BLaER1 treated with 17β-estradiol and CSF1 and Interleukin-3, amounts not matched to agents 10 nM and 100 nM (cell line): Measurements from ENCODE around the gene ABHD8.

Source experiments
- H3K27ac ChIP-seq, 11 experiments: shearing (Covaris generic); formaldehyde crosslinking; 2 replicates each; pipeline ENCODE4 v1.8.1; 2022
- H3K27me3 ChIP-seq, 11 experiments: shearing (Covaris generic); formaldehyde crosslinking; 2 replicates each; pipeline ENCODE4 v1.8.1; 2022
- H3K36me3 ChIP-seq, 11 experiments: shearing (Covaris generic); formaldehyde crosslinking; 2 replicates each; pipeline ENCODE4 v1.8.1; 2022
- H3K4me1 ChIP-seq, 10 experiments: shearing (Covaris generic); formaldehyde crosslinking; 2 replicates each; pipeline ENCODE4 v1.8.1; 2022
- H3K4me2 ChIP-seq, 11 experiments: shearing (Covaris generic); formaldehyde crosslinking; 2 replicates each; pipeline ENCODE4 v1.8.1; 2022
- H3K4me3 ChIP-seq, 10 experiments: shearing (Covaris generic); formaldehyde crosslinking; 2 replicates each; pipeline ENCODE4 v1.8.1; 2022
- H3K9ac ChIP-seq, 11 experiments: shearing (Covaris generic); formaldehyde crosslinking; 2 replicates each; pipeline ENCODE4 v1.8.1; 2022
- H3K9me3 ChIP-seq, 11 experiments: shearing (Covaris generic); formaldehyde crosslinking; replicated peaks in 1 of 11; 2 replicates each; pipeline ENCODE4 v1.8.1; 2022
- H4K20me1 ChIP-seq, 11 experiments: shearing (Covaris generic); formaldehyde crosslinking; 2 replicates each; pipeline ENCODE4 v1.8.1; 2022
- Cebpa-rat ChIP-seq, 11 experiments: shearing (Covaris generic); IDR thresholded peaks; 2 replicates each; pipeline ENCODE4 v1.8.1; 2022

The ABHD8 gene

GRCh38 chr19:17341845-17342244 lies 38.6 kb upstream of the ABHD8 start:
- TF ChIP-seq Cebpa-rat (IDR thresholded peaks at IDR 0.05): no peak

GRCh38 chr19:17341386-17341785 lies 38.2 kb upstream of the ABHD8 start:
- Histone ChIP-seq H3K4me3 (no peak overlapping the region), H3K4me2 (0 out of 22 replicates have a peak overlapping the region, but pooled peaks of 1 of the 11 experiments have one; percentile 12), H3K27me3 (no peaks in the 10 kb centered on the region), H3K36me3 (peaks cover 8 to 41% (median 27%) of the 10 kb centered on the region in 11 experiments; a peak in 20 of 22 replicates), H4K20me1 (no peaks in the 10 kb centered on the region), H3K27ac (no peak overlapping the region), H3K9ac (peak overlapping the region in 3 of 11 experiments; percentile 0 to 22 (median 4); a peak in 1 of 22 replicates), H3K9me3 (no peaks in the 10 kb centered on the region), H3K4me1 (peaks cover 16 to 59% (median 24%) of the 10 kb centered on the region in 10 experiments)
- TF ChIP-seq Cebpa-rat (IDR thresholded peaks at IDR 0.05): no peak

More at GRCh38 chr19:17341845-17342244, 38.6 kb upstream of the ABHD8 start:
- no peak overlapping the region for H3K27ac ChIP-seq
- no peak overlapping the region for H3K4me3 ChIP-seq
- no peaks in the 10 kb centered on the region for H3K9me3 ChIP-seq
- peaks cover 21 to 64% (median 28%) of the 10 kb centered on the region in 10 experiments for H3K4me1 ChIP-seq
- H4K20me1 ChIP-seq: no peaks in the 10 kb centered on the region
- peaks cover 8 to 41% (median 27%) of the 10 kb centered on the region in 11 experiments; a peak in 20 of 22 replicates for H3K36me3 ChIP-seq
- no peak overlapping the region for H3K4me2 ChIP-seq
- H3K27me3 ChIP-seq: no peaks in the 10 kb centered on the region
- H3K9ac ChIP-seq: 0 out of 22 replicates have a peak overlapping the region, but pooled peaks of 1 of the 11 experiments have one; percentile 0

GRCh38 chr19:17340871-17341357 lies 37.7 kb upstream of the ABHD8 start:
- H3K4me1 ChIP-seq: peaks cover 17 to 58% (median 24%) of the 10 kb centered on the region in 10 experiments
- H3K27me3 ChIP-seq: no peaks in the 10 kb centered on the region
- no peak overlapping the region for H3K4me3 ChIP-seq
- no peak for TF ChIP-seq Cebpa-rat (IDR thresholded peaks at IDR 0.05)
- peaks cover 8 to 41% (median 27%) of the 10 kb centered on the region in 11 experiments; a peak in 20 of 22 replicates for H3K36me3 ChIP-seq
- H3K27ac ChIP-seq: no peak overlapping the region
- H3K4me2 ChIP-seq: 0 out of 22 replicates have a peak overlapping the region, but pooled peaks of 1 of the 11 experiments have one; percentile 12
- H3K9me3 ChIP-seq: no peaks in the 10 kb centered on the region
- 0 out of 22 replicates have a peak overlapping the region, but pooled peaks of 3 of the 11 experiments have one; percentile 0 to 22 (median 4) for H3K9ac ChIP-seq
- no peaks in the 10 kb centered on the region for H4K20me1 ChIP-seq

- peaks cover 8 to 41% (median 27%) of the 10 kb centered on the region in 11 experiments; a peak in 20 of 22 replicates for H3K36me3 ChIP-seq
- no peaks in the 10 kb centered on the region for H3K27me3 ChIP-seq
- H3K9ac ChIP-seq: no peak overlapping the region
- H3K4me3 ChIP-seq: no peak overlapping the region
- peaks cover 22 to 59% (median 29%) of the 10 kb centered on the region in 10 experiments for H3K4me1 ChIP-seq
- no peaks in the 10 kb centered on the region for H4K20me1 ChIP-seq
- peak overlapping the region in 2 of 11 experiments; percentile 12 to 47; a peak in 2 of 22 replicates for H3K4me2 ChIP-seq
- no peak overlapping the region for H3K27ac ChIP-seq
- H3K9me3 ChIP-seq: no peaks in the 10 kb centered on the region
- no peak for TF ChIP-seq Cebpa-rat (IDR thresholded peaks at IDR 0.05)
Observed at GRCh38 chr19:17340302-17340870, 37.2 kb upstream of the ABHD8 start.

- Histone ChIP-seq H3K4me2 (peak overlapping the region; percentile 92 to 100 (median 99); a peak in 19 of 22 replicates), H3K27ac (no peak overlapping the region), H3K36me3 (peaks cover 8 to 39% (median 27%) of the 10 kb centered on the region in 11 experiments; a peak in 20 of 22 replicates), H3K9me3 (no peaks in the 10 kb centered on the region), H3K27me3 (no peaks in the 10 kb centered on the region), H3K9ac (peak overlapping the region in 2 of 11 experiments; percentile 85 to 86; a peak in 2 of 22 replicates), H3K4me3 (peak overlapping the region in 4 of 10 experiments; percentile 77 to 91 (median 78); a peak in 4 of 20 replicates), H3K4me1 (peaks cover 28 to 59% (median 31%) of the 10 kb centered on the region in 10 experiments), H4K20me1 (no peaks in the 10 kb centered on the region)
- TF ChIP-seq Cebpa-rat (IDR thresholded peaks at IDR 0.05): no peak
Observed at GRCh38 chr19:17339088-17339741, 36.0 kb upstream of the ABHD8 start.

- Histone ChIP-seq H3K27me3 (no peaks in the 10 kb centered on the region), H3K9ac (peak overlapping the region; percentile 71 to 90 (median 85); a peak in 20 of 22 replicates), H3K4me1 (peaks cover 35 to 65% (median 37%) of the 10 kb centered on the region in 10 experiments), H3K9me3 (no peaks in the 10 kb centered on the region), H3K4me3 (peak overlapping the region; percentile 72 to 91 (median 78)), H3K4me2 (peak overlapping the region; percentile 92 to 100 (median 99)), H3K27ac (peak overlapping the region in 8 of 11 experiments; percentile 76 to 86 (median 80); a peak in 15 of 22 replicates), H4K20me1 (no peaks in the 10 kb centered on the region), H3K36me3 (peaks cover 8 to 32% (median 26%) of the 10 kb centered on the region in 11 experiments; a peak in 20 of 22 replicates)
- TF ChIP-seq Cebpa-rat (IDR thresholded peaks at IDR 0.05): no peak
Observed at GRCh38 chr19:17338433-17339078, 35.3 kb upstream of the ABHD8 start.

GRCh38 chr19:17337675-17338432 lies 34.6 kb upstream of the ABHD8 start:
- peaks cover 0 to 4% (median 2%) of the 10 kb centered on the region in 11 experiments; a peak in 13 of 22 replicates for H3K9me3 ChIP-seq
- no peaks in the 10 kb centered on the region for H4K20me1 ChIP-seq
- H3K4me3 ChIP-seq: peak overlapping the region; percentile 72 to 91 (median 78)
- H3K27me3 ChIP-seq: no peaks in the 10 kb centered on the region
- peak overlapping the region; percentile 71 to 90 (median 85) for H3K9ac ChIP-seq
- peak overlapping the region; percentile 92 to 100 (median 99) for H3K4me2 ChIP-seq
- peaks cover 13 to 31% (median 22%) of the 10 kb centered on the region in 11 experiments for H3K36me3 ChIP-seq
- peaks cover 35 to 66% (median 43%) of the 10 kb centered on the region in 10 experiments for H3K4me1 ChIP-seq
- TF ChIP-seq Cebpa-rat (IDR thresholded peaks at IDR 0.05): no peak
- H3K27ac ChIP-seq: peak overlapping the region in 10 of 11 experiments; percentile 6 to 86 (median 80); a peak in 19 of 22 replicates
